Esophagus muscularis mucosa (tissue), 4 donors: ENCODE results near the gene CKB.

Experiments
- CTCF ChIP-seq, 3 experiments: fragments of 200-600 bp in 2 of 3; fragments of 450-650 bp in 1 of 3; sonication (generic) in 2 of 3; IDR thresholded peaks; one replicate each; pipeline ENCODE4 v1.5.1; 2017 to 2019; ENCODE audit warnings: antibody characterized with exemption in 3 of 3, mild to moderate bottlenecking in 2 of 3, moderate library complexity in 1 of 3
- EP300 ChIP-seq: sonication (generic); formaldehyde crosslinking; IDR thresholded peaks from one replicate; pipeline ENCODE4 v1.6.1; 2017; ENCODE audit warnings: antibody characterized with exemption
- POLR2A ChIP-seq: fragments of 450-650 bp; IDR thresholded peaks from one replicate; pipeline ENCODE4 v1.6.1; 2017; ENCODE audit warnings: antibody characterized with exemption, moderate library complexity, mild to moderate bottlenecking, low read depth
- POLR2AphosphoS5 ChIP-seq, 2 donors: sonication (generic); formaldehyde crosslinking; IDR thresholded peaks; one replicate each; pipeline ENCODE4 v1.6.1; 2017; ENCODE audit warnings: antibody characterized with exemption in 2 of 2

- no peak for TF ChIP-seq CTCF (IDR thresholded peaks at IDR 0.05)
- TF ChIP-seq POLR2A: no peak
- no peak for TF ChIP-seq POLR2AphosphoS5 (IDR thresholded peaks at IDR 0.05)
- no peak for TF ChIP-seq EP300
These were observed 9.8 kb upstream of the CKB start for GRCh38 chr14:103532216-103533136.
